Keratinocyte (primary cell): ENCODE measurements around the gene ELK3. TPM values are rescaled to one million over a fixed set of nuclear protein-coding genes. Genes with fewer than 3 reads are reported as not detected.

Experiments
- DNase-seq: peaks from one replicate; pipeline ENCODE4 v3.0.0-alpha.2; 2011; ENCODE audit warnings: low read depth, missing footprints, low spot score
- FAIRE-seq: peaks from 2 replicates; lab custom pipeline; 2011; peaks lifted over from hg19 to GRCh38; lab: Jason Lieb, UNC
- H2AFZ ChIP-seq: 2 replicates; pipeline ENCODE4 v1.6.0; 2012; ENCODE audit warnings: low read length, control low read depth, inconsistent platforms; ENCODE audit not compliant: control insufficient read depth
- H3K27ac ChIP-seq: 2 replicates; pipeline ENCODE4 v1.5.1; 2011; ENCODE audit warnings: low read length; ENCODE audit not compliant: control insufficient read depth, insufficient read depth
- H3K27me3 ChIP-seq: 3 replicates; pipeline ENCODE4 v1.6.0; 2011; ENCODE audit warnings: low read length; ENCODE audit not compliant: control insufficient read depth, insufficient read depth; ENCODE audit errors: extremely low read depth
- H3K36me3 ChIP-seq, 2 experiments: 2 replicates in 1 of 2; 3 replicates in 1 of 2; pipeline ENCODE4 v1.5.1; 2011; ENCODE audit warnings: low read length in 2 of 2, mild to moderate bottlenecking in 1 of 2; ENCODE audit not compliant: control insufficient read depth in 2 of 2, insufficient read depth in 2 of 2; ENCODE audit errors: extremely low read depth in 1 of 2
- H3K4me1 ChIP-seq: 3 replicates; pipeline ENCODE4 v1.5.1; 2011; ENCODE audit warnings: low read length; ENCODE audit not compliant: control insufficient read depth, insufficient read depth; ENCODE audit errors: extremely low read depth
- H3K4me2 ChIP-seq: 3 replicates; pipeline ENCODE4 v1.6.0; 2011; ENCODE audit warnings: low read depth, low read length; ENCODE audit not compliant: control insufficient read depth, insufficient read depth; ENCODE audit errors: extremely low read depth
- H3K4me3 ChIP-seq, 3 experiments: fragments of 200-600 bp in 1 of 3; sonication (generic) in 1 of 3; 2 replicates in 2 of 3; 3 replicates in 1 of 3; pipeline ENCODE4 v1.5.1; 2011 to 2016; ENCODE audit warnings: low read length in 3 of 3, mild to moderate bottlenecking in 3 of 3, control low read depth in 2 of 3, inconsistent platforms in 1 of 3, low read depth in 1 of 3, mixed read lengths in 1 of 3, mixed run types in 1 of 3, moderate library complexity in 1 of 3; ENCODE audit not compliant: control insufficient read depth in 2 of 3, insufficient read depth in 2 of 3; ENCODE audit errors: extremely low read depth in 1 of 3
- H3K79me2 ChIP-seq: 2 replicates; pipeline ENCODE4 v1.6.0; 2012; ENCODE audit warnings: low read length; ENCODE audit not compliant: control insufficient read depth, insufficient read depth
- H3K9ac ChIP-seq: 3 replicates; pipeline ENCODE4 v1.6.0; 2011; ENCODE audit warnings: low read length; ENCODE audit not compliant: control insufficient read depth, insufficient read depth; ENCODE audit errors: extremely low read depth
- H3K9me1 ChIP-seq: 3 replicates; pipeline ENCODE4 v1.6.0; 2011; ENCODE audit warnings: low read length; ENCODE audit not compliant: control insufficient read depth, insufficient read depth; ENCODE audit errors: extremely low read depth
- H3K9me3 ChIP-seq: 2 replicates; pipeline ENCODE4 v1.5.1; 2012; ENCODE audit warnings: low read depth, low read length; ENCODE audit not compliant: control insufficient read depth
- H4K20me1 ChIP-seq: 3 replicates; pipeline ENCODE4 v1.6.0; 2011; ENCODE audit warnings: low read length; ENCODE audit not compliant: control insufficient read depth, insufficient read depth; ENCODE audit errors: extremely low read depth
- EZH2 ChIP-seq: IDR thresholded peaks from one replicate; pipeline ENCODE4 v1.6.1; 2012; ENCODE audit warnings: inconsistent platforms, mild to moderate bottlenecking, low read length, moderate library complexity
- dilution Hi-C: fragments of 300-500 bp; cut with MboI; formaldehyde crosslinking; loops from one replicate; pipeline ENCODE4 v1.7.0; 2020; ENCODE audit warnings: low sequenced_read_pairs; ENCODE audit not compliant: extremely low pct_ligation_motif_present
- polyA plus RNA-seq, 5 experiments: library from polyadenylated mRNA; depleted of rRNA in 3 of 5; stranded (reverse) in 3 of 5; stranded (forward) in 1 of 5; unstranded in 1 of 5; fragments of >200 nt; gene quantifications; 1 replicate in 1 of 5; 2 replicates in 3 of 5; 3 replicates in 1 of 5; pipeline versions ENCODE4 v1.2.1 to v1.2.3, GENCODE V29; 2011 to 2012; ENCODE audit warnings: missing spikeins in 2 of 5, low read depth in 1 of 5, low replicate concordance in 1 of 5
- TF ChIP-seq, protein P1 (sequence below), 3 experiments: IDR thresholded peaks in 1 of 3; conservative IDR thresholded peaks in 1 of 3; optimal IDR thresholded peaks in 1 of 3; 2 replicates in 2 of 3; 3 replicates in 1 of 3; pipeline versions ENCODE3 to v1.5.1; 2011; ENCODE audit warnings: low read length in 3 of 3, mild to moderate bottlenecking in 3 of 3, moderate library complexity in 2 of 3, control low read depth in 1 of 3, inconsistent platforms in 1 of 3; ENCODE audit not compliant: insufficient read depth in 2 of 3; ENCODE audit errors: extremely low read depth in 1 of 3

ELK3 gene
- polyA plus RNA-seq, 1 donor (not counting 4 experiments of a cell fraction or from before 2014, with no cell fraction given), result 28.2 TPM

DNA sequence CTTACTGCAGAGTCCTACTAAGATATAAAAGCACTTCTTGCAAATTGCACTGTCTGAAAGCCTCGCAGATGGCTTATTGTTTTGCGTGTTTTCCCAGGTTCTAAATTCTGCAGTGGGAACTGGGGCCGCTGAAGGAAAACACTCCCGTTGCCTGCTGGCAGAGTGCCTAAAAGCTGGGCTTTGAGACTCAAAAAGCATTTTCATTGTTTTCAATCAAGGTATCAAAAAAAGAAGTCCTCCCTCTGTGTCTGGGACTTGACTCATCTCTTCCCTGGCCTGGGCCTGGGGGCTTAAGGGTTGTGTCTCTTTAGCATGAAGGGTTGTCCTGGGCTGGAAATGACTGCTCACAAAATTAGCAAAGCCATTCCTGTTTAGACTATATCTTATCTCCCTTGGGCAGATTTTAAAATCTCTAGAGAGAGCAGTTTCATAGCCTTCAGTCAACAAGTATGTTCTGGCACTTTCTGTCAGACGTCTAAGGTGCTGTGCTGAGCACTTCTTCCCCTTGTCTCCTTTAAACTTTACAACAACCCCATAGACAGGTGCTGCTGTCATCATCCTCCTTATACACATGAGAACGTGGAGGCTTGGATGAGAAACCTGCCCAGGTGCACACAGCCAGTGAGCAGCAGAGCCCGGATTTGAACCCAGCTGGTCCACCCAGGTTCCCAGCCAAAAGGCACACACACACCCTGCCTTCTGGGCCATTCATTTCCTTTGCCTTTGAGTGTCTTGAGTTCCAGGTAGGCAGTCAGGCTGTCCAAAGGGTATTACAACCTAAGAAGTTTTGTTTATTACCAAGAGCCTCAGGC is 31.1 kb downstream of the ELK3 start:
- Histone ChIP-seq H3K9me3 (no peaks in the 10 kb centered on the region), H3K9me1 (no peaks in the 10 kb centered on the region), H4K20me1 (peaks cover 2% of the 10 kb centered on the region), H3K36me3 (peaks cover 18 to 63% of the 10 kb centered on the region in 2 experiments), H3K4me2 (no peak overlapping the region), H3K4me1 (peaks cover 38% of the 10 kb centered on the region), H3K9ac (no peak overlapping the region), H3K27ac (peak overlapping the region; percentile 2), H3K4me3 (no peak overlapping the region), H3K79me2 (peaks cover 78% of the 10 kb centered on the region), H3K27me3 (no peaks in the 10 kb centered on the region), H2AFZ (no peak overlapping the region)
- DNase-seq, result no peak
- dilution Hi-C loops, result no loop called here
- TF ChIP-seq EZH2, result no peak
- TF ChIP-seq, protein P1, sequence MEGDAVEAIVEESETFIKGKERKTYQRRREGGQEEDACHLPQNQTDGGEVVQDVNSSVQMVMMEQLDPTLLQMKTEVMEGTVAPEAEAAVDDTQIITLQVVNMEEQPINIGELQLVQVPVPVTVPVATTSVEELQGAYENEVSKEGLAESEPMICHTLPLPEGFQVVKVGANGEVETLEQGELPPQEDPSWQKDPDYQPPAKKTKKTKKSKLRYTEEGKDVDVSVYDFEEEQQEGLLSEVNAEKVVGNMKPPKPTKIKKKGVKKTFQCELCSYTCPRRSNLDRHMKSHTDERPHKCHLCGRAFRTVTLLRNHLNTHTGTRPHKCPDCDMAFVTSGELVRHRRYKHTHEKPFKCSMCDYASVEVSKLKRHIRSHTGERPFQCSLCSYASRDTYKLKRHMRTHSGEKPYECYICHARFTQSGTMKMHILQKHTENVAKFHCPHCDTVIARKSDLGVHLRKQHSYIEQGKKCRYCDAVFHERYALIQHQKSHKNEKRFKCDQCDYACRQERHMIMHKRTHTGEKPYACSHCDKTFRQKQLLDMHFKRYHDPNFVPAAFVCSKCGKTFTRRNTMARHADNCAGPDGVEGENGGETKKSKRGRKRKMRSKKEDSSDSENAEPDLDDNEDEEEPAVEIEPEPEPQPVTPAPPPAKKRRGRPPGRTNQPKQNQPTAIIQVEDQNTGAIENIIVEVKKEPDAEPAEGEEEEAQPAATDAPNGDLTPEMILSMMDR (optimal IDR thresholded peaks at IDR 0.05 in 1 of 3, IDR thresholded peaks at IDR 0.05 in 1 of 3, conservative IDR thresholded peaks at IDR 0.05 in 1 of 3; ENCODE audit: extremely low read depth in 1 of 3, insufficient read depth in 2 of 3, low read length in 3 of 3), result no peak
- no peak for FAIRE-seq

DNA sequence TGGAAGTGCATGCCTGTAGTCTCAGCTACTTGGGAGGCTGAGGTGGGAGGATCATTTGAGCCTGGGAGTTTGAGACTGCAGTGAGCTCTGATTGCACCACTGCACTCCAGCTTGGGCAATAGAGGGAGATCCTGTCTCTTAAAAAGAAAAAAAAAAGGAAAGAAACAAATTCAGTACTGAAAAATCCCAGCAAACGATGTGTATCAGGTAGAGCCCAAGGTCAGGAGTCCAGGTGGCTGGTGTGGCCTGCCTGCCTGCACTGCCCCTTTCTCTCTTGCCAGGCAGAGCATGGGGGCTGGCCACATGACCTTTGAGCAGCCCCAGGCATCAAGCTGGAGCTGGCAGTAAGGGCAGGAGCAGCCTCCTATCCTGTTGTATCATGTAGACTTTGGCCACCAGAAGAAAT is 31.8 kb downstream of the ELK3 start:
- DNase-seq, result no peak
- no peaks in the 10 kb centered on the region for H3K9me1 ChIP-seq
- no peak overlapping the region for H3K9ac ChIP-seq

More for the DNA sequence above, 31.8 kb downstream of the ELK3 start:
- Histone ChIP-seq H3K27me3 (no peaks in the 10 kb centered on the region), H3K9me3 (no peaks in the 10 kb centered on the region), H3K4me3 (no peak overlapping the region), H3K4me2 (no peak overlapping the region), H3K27ac (no peak overlapping the region), H4K20me1 (peaks cover 2% of the 10 kb centered on the region), H3K79me2 (peaks cover 79% of the 10 kb centered on the region), H3K4me1 (peaks cover 30% of the 10 kb centered on the region), H2AFZ (no peak overlapping the region), H3K36me3 (peaks cover 20 to 63% of the 10 kb centered on the region in 2 experiments)
- TF ChIP-seq, protein P1 (optimal IDR thresholded peaks at IDR 0.05 in 1 of 3, IDR thresholded peaks at IDR 0.05 in 1 of 3, conservative IDR thresholded peaks at IDR 0.05 in 1 of 3; ENCODE audit: extremely low read depth in 1 of 3, insufficient read depth in 2 of 3, low read length in 3 of 3), result no peak
- TF ChIP-seq EZH2, result no peak
- no peak for FAIRE-seq
- dilution Hi-C loops, result no loop called here
